Measurements from ENCODE around the gene XXYLT1.

GRCh38 chr3:195035345-195036202, 235.4 kb downstream of the XXYLT1 start:
- TF ChIP-seq ZNF24 (tag by site-specific recombination; IDR thresholded peaks at IDR 0.05) (no peak), ZNF114 (tag by site-specific recombination; IDR thresholded peaks at IDR 0.05) (no peak), ZNF558 (tag by site-specific recombination; IDR thresholded peaks at IDR 0.05) (no peak), MZF1 (tag by site-specific recombination; IDR thresholded peaks at IDR 0.05; ENCODE audit: borderline replicate concordance) (no peak), ZNF501 (tag by site-specific recombination; IDR thresholded peaks at IDR 0.05) (no peak), CTCF (tag by site-specific recombination; IDR thresholded peaks at IDR 0.05) (no peak), ZBTB21 (tag by site-specific recombination; IDR thresholded peaks at IDR 0.05) (no peak), ZNF701 (tag by site-specific recombination; IDR thresholded peaks at IDR 0.05) (no peak), ZNF654 (tag by site-specific recombination; IDR thresholded peaks at IDR 0.05; ENCODE audit: low read depth) (no peak)

Measured in HEK293 (cell line).